Measurements from ENCODE around the gene CACNG4.

- TF ChIP-seq CTCF (IDR thresholded peaks at IDR 0.05; ENCODE audit: low read depth, low read length, poor library complexity, severe bottlenecking) (no peak), EZH2phosphoT487 (IDR thresholded peaks at IDR 0.05; ENCODE audit: borderline replicate concordance, low read length) (no peak)
Observed at GRCh38 chr17:66952681-66953629, 11.6 kb upstream of the CACNG4 start.
